Dendritic cell treated with granulocyte-macrophage colony-stimulating factor and Interleukin-4, amounts not matched to agents 40 ng/mL and 50 ng/mL, for 4 days (primary cell): Measurements from ENCODE around the gene DDX1.

Source experiments
- H3K27ac Mint-ChIP-seq: one replicate; pipeline ENCODE4 v1.8.0; 2022; ENCODE audit warnings: mild to moderate bottlenecking, mixed read lengths
- H3K27me3 Mint-ChIP-seq: one replicate; pipeline ENCODE4 v1.8.0; 2022; ENCODE audit warnings: mild to moderate bottlenecking, mixed read lengths
- H3K36me3 Mint-ChIP-seq: one replicate; pipeline ENCODE4 v1.8.0; 2022; ENCODE audit warnings: low read depth, mixed read lengths
- H3K4me1 Mint-ChIP-seq: one replicate; pipeline ENCODE4 v1.8.0; 2022; ENCODE audit warnings: low read depth, mixed read lengths
- H3K4me3 Mint-ChIP-seq: one replicate; pipeline ENCODE4 v1.8.0; 2022; ENCODE audit warnings: mild to moderate bottlenecking, moderate library complexity, mixed read lengths
- H3K9me3 Mint-ChIP-seq: one replicate; pipeline ENCODE4 v1.8.0; 2022; ENCODE audit warnings: mixed read lengths
- intact Hi-C: fragments of 100-400 bp; cut with micrococcal nuclease; formaldehyde crosslinking; loops from one replicate; pipeline ENCODE4 v1.15.0; 2022

The DDX1 gene

DNA sequence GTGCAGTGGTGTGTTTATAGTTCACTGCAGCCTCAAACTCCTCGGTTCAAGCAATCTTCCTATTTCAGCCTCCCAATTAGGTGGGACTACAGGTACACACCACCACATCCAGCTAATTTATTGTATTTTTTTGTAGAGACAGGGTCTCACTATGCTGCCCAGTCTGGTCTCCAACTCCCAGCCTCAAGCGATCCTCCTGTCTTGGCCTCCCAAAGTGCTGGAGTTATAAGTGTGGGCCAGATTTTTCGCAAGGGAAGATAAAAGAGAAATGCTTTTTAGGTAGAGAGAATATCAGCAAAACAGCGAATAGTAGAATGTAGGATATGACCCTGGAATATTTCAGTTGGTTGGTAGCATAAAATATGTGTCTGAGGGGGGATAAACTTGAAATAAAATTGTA is 4.3 kb downstream of the DDX1 start:
- H3K9me3 Mint-ChIP-seq: no peaks in the 10 kb centered on the region
- H3K4me3 Mint-ChIP-seq: no peak overlapping the region
- peaks cover 67% of the 10 kb centered on the region for H3K36me3 Mint-ChIP-seq
- intact Hi-C loops: no loop called here
- H3K27ac Mint-ChIP-seq: no peak overlapping the region
- peaks cover 18% of the 10 kb centered on the region for H3K4me1 Mint-ChIP-seq
- H3K27me3 Mint-ChIP-seq: no peaks in the 10 kb centered on the region

- Mint-ChIP-seq H3K4me3 (no peak overlapping the region), H3K4me1 (peaks cover 14% of the 10 kb centered on the region), H3K36me3 (peaks cover 71% of the 10 kb centered on the region), H3K27me3 (no peaks in the 10 kb centered on the region), H3K9me3 (no peaks in the 10 kb centered on the region), H3K27ac (no peak overlapping the region)
- intact Hi-C loops: no loop called here
Observed at GRCh38 chr2:15596350-15596749, 4.7 kb downstream of the DDX1 start.

GRCh38 chr2:15596968-15597367 is 5.3 kb downstream of the DDX1 start:
- no peaks in the 10 kb centered on the region for H3K27me3 Mint-ChIP-seq
- intact Hi-C loops: no loop called here
- H3K4me3 Mint-ChIP-seq: no peak overlapping the region
- H3K36me3 Mint-ChIP-seq: peaks cover 69% of the 10 kb centered on the region
- peaks cover 12% of the 10 kb centered on the region for H3K4me1 Mint-ChIP-seq
- H3K9me3 Mint-ChIP-seq: no peaks in the 10 kb centered on the region
- H3K27ac Mint-ChIP-seq: no peak overlapping the region

DNA sequence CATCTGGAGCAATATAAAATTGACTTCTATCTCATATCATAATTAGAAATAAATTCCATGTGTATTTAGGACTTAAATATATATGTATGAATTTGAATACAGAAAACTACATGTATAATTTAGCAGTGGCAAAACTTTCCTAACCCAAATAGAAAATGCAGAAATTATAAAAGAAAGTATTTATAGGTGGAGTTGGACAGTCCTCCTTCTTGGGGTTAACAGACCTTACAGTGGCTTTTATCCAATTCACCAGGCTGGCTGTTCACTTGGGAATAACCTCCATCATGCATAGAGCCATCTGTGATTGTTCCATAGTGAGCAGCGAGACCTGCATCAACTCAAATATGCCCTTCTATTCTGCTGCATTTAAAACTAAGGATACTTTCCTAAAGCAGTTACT is 8.3 kb downstream of the DDX1 start:
- intact Hi-C loops: no loop called here

DNA sequence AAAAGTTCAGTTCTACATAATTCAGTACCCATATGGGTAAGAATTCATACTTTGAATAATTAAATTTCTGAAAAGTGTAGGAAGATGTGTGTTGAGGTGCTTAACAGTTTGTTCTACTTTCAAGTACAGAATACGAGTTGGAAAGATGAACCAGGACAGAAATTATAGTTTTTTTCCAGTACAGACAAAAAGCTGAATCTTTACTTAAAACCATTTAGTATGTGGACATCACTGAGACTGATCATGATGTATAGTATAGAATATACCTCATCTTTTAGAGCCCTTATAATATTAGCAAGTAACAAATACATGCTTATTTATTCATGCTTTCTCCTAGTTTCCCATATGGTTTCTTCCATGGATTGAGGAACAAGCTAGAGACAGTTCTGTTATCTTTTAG is 10.0 kb downstream of the DDX1 start:
- H3K27me3 Mint-ChIP-seq: no peaks in the 10 kb centered on the region
- H3K27ac Mint-ChIP-seq: no peak overlapping the region
- no peaks in the 10 kb centered on the region for H3K9me3 Mint-ChIP-seq
- intact Hi-C loops: no loop called here
- H3K4me1 Mint-ChIP-seq: no peaks in the 10 kb centered on the region
- H3K36me3 Mint-ChIP-seq: peaks cover 87% of the 10 kb centered on the region
- no peak overlapping the region for H3K4me3 Mint-ChIP-seq

More for the DNA sequence above, 8.3 kb downstream of the DDX1 start:
- H3K4me1 Mint-ChIP-seq: no peaks in the 10 kb centered on the region
- no peaks in the 10 kb centered on the region for H3K9me3 Mint-ChIP-seq
- peaks cover 92% of the 10 kb centered on the region for H3K36me3 Mint-ChIP-seq
- H3K27ac Mint-ChIP-seq: no peak overlapping the region
- H3K4me3 Mint-ChIP-seq: no peak overlapping the region
- H3K27me3 Mint-ChIP-seq: no peaks in the 10 kb centered on the region

DNA sequence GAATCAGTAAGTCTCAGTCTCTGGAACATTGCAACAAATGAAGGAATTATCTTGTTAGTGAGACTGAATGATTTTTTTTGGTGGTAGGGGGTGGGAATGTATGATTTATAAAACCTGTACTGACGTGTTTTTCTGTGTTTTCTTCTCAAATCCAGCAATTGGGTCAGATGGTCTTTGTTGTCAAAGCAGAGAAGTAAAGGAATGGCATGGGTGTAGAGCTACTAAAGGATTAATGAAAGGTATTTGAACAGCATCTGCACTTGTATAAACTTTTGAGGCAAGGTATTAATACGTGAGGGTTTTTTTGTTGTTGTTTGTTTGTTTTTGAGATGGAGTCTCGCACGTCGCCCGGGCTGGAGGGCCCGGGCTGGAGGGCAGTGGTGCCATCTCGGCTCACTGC is 10.7 kb downstream of the DDX1 start:
- no peaks in the 10 kb centered on the region for H3K27me3 Mint-ChIP-seq
- intact Hi-C loops: no loop called here
- no peak overlapping the region for H3K4me3 Mint-ChIP-seq
- H3K4me1 Mint-ChIP-seq: no peaks in the 10 kb centered on the region
- peaks cover 87% of the 10 kb centered on the region for H3K36me3 Mint-ChIP-seq
- H3K9me3 Mint-ChIP-seq: no peaks in the 10 kb centered on the region
- no peak overlapping the region for H3K27ac Mint-ChIP-seq

GRCh38 chr2:15603044-15603765 is 11.5 kb downstream of the DDX1 start:
- intact Hi-C loops: no loop called here
- Mint-ChIP-seq H3K27ac (no peak overlapping the region), H3K27me3 (no peaks in the 10 kb centered on the region), H3K36me3 (peaks cover 89% of the 10 kb centered on the region), H3K4me1 (no peaks in the 10 kb centered on the region), H3K4me3 (no peak overlapping the region), H3K9me3 (no peaks in the 10 kb centered on the region)

DNA sequence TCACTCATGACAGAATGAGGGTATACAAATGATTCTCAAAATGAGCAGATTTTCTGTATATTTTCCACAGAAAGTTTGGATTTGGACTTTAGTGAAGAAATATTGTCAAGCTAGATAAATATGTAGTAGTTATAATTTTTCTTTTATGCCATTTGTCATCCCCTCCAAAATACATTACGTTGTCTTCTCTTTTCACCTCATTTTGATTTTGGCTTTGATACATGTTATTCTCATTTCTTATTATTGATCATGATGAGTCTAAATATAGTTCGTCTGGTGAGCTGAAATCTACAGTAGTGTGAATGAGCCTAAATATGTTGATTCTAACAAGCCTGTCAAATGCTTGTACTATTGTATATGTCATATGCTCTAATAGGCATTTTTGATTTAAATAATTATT is 12.3 kb downstream of the DDX1 start:
- intact Hi-C loops: no loop called here
- H3K4me1 Mint-ChIP-seq: no peaks in the 10 kb centered on the region
- no peaks in the 10 kb centered on the region for H3K9me3 Mint-ChIP-seq
- no peak overlapping the region for H3K4me3 Mint-ChIP-seq
- H3K27me3 Mint-ChIP-seq: no peaks in the 10 kb centered on the region
- H3K27ac Mint-ChIP-seq: no peak overlapping the region
- H3K36me3 Mint-ChIP-seq: peaks cover 88% of the 10 kb centered on the region

DNA sequence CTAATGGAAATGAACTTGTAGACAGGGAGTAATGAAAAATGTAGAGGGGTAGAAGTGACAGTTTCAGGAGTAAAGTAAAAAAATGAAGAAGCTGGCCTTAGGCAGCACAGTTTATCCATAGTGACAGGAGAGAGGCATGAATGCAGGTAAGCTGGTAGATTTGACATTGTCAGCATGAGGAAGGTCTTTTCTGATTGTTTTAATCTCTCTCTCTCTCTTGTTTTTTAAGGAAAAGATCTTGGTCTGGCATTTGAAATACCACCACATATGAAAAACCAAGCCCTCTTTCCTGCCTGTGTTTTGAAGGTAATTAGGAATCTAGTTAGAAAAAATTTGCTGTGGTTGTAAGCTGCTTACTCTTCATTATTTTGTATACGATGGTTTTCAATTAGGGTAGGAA is 14.1 kb downstream of the DDX1 start:
- Mint-ChIP-seq H3K36me3 (peaks cover 88% of the 10 kb centered on the region), H3K27ac (no peak overlapping the region), H3K27me3 (no peaks in the 10 kb centered on the region), H3K4me1 (no peaks in the 10 kb centered on the region), H3K9me3 (no peaks in the 10 kb centered on the region), H3K4me3 (no peak overlapping the region)
- intact Hi-C loops: no loop called here

DNA sequence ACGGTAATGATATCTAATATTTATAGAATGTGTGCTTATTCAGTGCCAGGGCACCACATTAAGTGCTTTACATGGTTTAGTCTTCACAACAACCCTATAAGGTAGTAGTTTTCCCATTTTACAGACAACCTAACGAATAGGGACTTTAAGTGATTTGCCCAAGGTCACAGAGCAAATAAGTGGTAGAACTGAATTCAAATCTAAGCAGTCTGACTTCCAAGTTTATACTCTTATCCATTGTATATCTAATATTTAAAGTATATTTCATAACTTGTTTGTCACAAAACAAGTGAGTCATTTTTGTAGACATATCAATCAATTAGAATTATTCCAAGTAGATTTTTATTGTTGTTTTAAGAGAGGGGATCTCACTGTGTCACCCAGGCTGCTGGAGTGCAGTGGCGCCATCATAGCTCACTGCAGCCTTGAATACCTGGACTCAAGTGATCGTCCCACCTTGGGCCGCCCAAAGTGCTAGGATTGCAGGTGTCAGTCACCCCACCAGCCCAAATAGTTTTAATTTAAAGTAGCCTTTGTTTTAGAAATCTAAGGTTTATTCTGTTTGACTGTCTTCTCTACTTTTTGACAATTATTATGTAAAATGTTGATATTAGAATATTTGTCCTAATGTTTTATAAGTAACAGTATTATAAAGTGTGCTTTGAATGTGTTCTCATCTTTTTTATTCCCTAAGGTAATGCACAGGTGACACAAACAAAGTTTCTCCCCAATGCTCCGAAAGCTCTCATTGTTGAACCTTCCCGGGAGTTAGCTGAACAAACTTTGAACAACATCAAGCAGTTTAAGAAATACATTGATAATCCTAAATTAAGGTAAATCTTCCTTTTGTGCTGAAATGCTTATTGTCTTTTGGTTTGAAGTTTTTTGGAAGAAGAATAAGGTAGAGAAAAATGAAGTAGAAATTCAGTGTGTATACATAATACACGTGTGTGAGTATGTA is 15.1 kb downstream of the DDX1 start:
- Mint-ChIP-seq H3K4me1 (no peaks in the 10 kb centered on the region), H3K36me3 (peaks cover 78% of the 10 kb centered on the region), H3K27ac (no peak overlapping the region), H3K4me3 (no peak overlapping the region), H3K9me3 (no peaks in the 10 kb centered on the region), H3K27me3 (no peaks in the 10 kb centered on the region)
- intact Hi-C loops: no loop called here

GRCh38 chr2:15607709-15608391 is 16.2 kb downstream of the DDX1 start:
- H3K27ac Mint-ChIP-seq: no peak overlapping the region
- intact Hi-C loops: no loop called here
- peaks cover 80% of the 10 kb centered on the region for H3K36me3 Mint-ChIP-seq
- no peaks in the 10 kb centered on the region for H3K4me1 Mint-ChIP-seq
- H3K9me3 Mint-ChIP-seq: no peaks in the 10 kb centered on the region
- H3K27me3 Mint-ChIP-seq: no peaks in the 10 kb centered on the region
- no peak overlapping the region for H3K4me3 Mint-ChIP-seq

- no peaks in the 10 kb centered on the region for H3K9me3 Mint-ChIP-seq
- intact Hi-C loops: no loop called here
- H3K36me3 Mint-ChIP-seq: peaks cover 78% of the 10 kb centered on the region
- no peak overlapping the region for H3K27ac Mint-ChIP-seq
- no peak overlapping the region for H3K4me3 Mint-ChIP-seq
- H3K4me1 Mint-ChIP-seq: no peaks in the 10 kb centered on the region
- no peaks in the 10 kb centered on the region for H3K27me3 Mint-ChIP-seq
Observed at GRCh38 chr2:15608392-15608761, 16.7 kb downstream of the DDX1 start.

DNA sequence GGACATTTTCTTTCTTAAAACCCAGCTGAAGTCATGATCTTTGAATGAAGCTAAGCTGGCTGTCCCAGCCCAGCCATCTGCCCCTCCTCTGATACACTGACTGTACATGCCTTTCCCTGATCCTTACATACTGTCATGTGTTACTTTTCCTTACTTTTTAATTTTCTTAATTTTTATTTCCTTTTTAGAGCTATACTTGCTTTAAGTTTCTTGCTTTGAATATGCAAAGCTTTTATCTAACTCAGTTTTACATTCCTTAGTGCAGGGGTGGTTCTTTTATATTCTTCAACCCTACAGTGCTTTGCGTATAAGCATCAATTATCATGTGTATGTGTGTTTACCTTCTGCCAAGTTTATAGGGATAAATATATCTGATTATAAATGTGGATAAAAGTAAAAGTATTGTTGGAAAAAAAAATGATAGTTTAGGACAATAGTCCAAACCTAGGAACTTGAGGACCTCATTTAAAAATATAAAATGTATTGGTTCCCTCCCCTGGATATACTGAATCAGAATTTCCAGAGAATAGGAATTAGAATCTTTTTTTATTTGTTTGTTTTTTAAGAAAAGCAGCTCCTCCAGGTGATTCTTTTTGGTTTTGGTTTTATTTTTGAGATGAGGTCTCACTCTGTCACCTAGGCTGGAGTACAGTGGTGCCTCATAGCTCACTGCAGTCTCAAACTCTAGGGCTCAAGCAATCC is 17.8 kb downstream of the DDX1 start:
- no peaks in the 10 kb centered on the region for H3K27me3 Mint-ChIP-seq
- H3K36me3 Mint-ChIP-seq: peaks cover 77% of the 10 kb centered on the region
- H3K27ac Mint-ChIP-seq: no peak overlapping the region
- no peak overlapping the region for H3K4me3 Mint-ChIP-seq
- H3K4me1 Mint-ChIP-seq: no peaks in the 10 kb centered on the region
- no peaks in the 10 kb centered on the region for H3K9me3 Mint-ChIP-seq
- intact Hi-C loops: no loop called here
